SU-DHL-6 (cell line): Measurements from ENCODE around the gene MAPKAPK5.

Experiments used
- H2AFZ ChIP-seq: fragments of 200-600 bp; sonication (generic); 2 replicates; pipeline ENCODE4 v1.6.1; 2014; ENCODE audit warnings: low read depth, mild to moderate bottlenecking, moderate library complexity, mixed read lengths, antibody characterized with exemption, low read length; ENCODE audit not compliant: severe bottlenecking
- H3F3A ChIP-seq: fragments of 200-600 bp; shearing (Covaris generic); 2 replicates; pipeline ENCODE4 v1.6.0; 2016; ENCODE audit warnings: antibody characterized with exemption, mild to moderate bottlenecking; ENCODE audit not compliant: insufficient read depth
- H3K27ac ChIP-seq: fragments of 200-600 bp; sonication (generic); 2 replicates; pipeline ENCODE4 v1.5.1; 2016; ENCODE audit warnings: low read depth, mild to moderate bottlenecking, low read length, moderate library complexity, mixed read lengths
- H3K27me3 ChIP-seq: fragments of 200-600 bp; sonication (generic), shearing (Covaris generic); 2 replicates; pipeline ENCODE4 v1.6.0; 2014; ENCODE audit warnings: mild to moderate bottlenecking, low read length
- H3K36me3 ChIP-seq: fragments of 200-600 bp; sonication (generic); 2 replicates; pipeline ENCODE4 v1.6.1; 2014; ENCODE audit warnings: mild to moderate bottlenecking, low read length, mixed read lengths
- H3K4me2 ChIP-seq: fragments of 300-600, 200-600 bp; shearing (Covaris generic), sonication (generic); 2 replicates; pipeline ENCODE4 v1.6.0; 2014; ENCODE audit warnings: low read length, low read depth, mild to moderate bottlenecking; ENCODE audit not compliant: poor library complexity, severe bottlenecking
- H3K4me3 ChIP-seq: fragments of 200-600 bp; sonication (generic); 2 replicates; pipeline ENCODE4 v1.5.1; 2014; ENCODE audit warnings: antibody characterized with exemption, low read length, mild to moderate bottlenecking, mixed read lengths; ENCODE audit not compliant: insufficient read depth, poor library complexity, severe bottlenecking
- H3K79me2 ChIP-seq: fragments of 200-600 bp; sonication (generic); 2 replicates; pipeline ENCODE4 v1.6.1; 2014; ENCODE audit warnings: mild to moderate bottlenecking, low read length, moderate library complexity; ENCODE audit not compliant: insufficient read depth
- H3K9ac ChIP-seq: fragments of 200-600 bp; sonication (generic); 2 replicates; pipeline ENCODE4 v1.7.0; 2014; ENCODE audit warnings: mild to moderate bottlenecking, low read length
- H3K9me2 ChIP-seq: fragments of 200-600 bp; sonication (generic); replicated peaks from 2 replicates; pipeline ENCODE4 v1.6.1; 2014; ENCODE audit warnings: low read length; ENCODE audit not compliant: insufficient read depth
- H3K9me3 ChIP-seq: fragments of 200-600 bp; sonication (generic); 2 replicates; pipeline ENCODE4 v1.6.1; 2014; ENCODE audit warnings: low read length, mixed read lengths; ENCODE audit not compliant: insufficient read depth
- H4K20me1 ChIP-seq: fragments of 200-600 bp; sonication (generic); 2 replicates; pipeline ENCODE4 v1.6.1; 2014; ENCODE audit warnings: low read depth, mild to moderate bottlenecking, antibody characterized with exemption, low read length, moderate library complexity, mixed read lengths
- CTCF ChIP-seq: fragments of 200-600 bp; sonication (generic); IDR thresholded peaks from one replicate; pipeline ENCODE4 v1.5.1; 2017; ENCODE audit warnings: antibody characterized with exemption, mild to moderate bottlenecking, low read length, moderate library complexity; ENCODE audit not compliant: insufficient read depth, poor library complexity, severe bottlenecking
- EZH2phosphoT487 ChIP-seq: fragments of 200-600 bp; sonication (generic), shearing (Covaris generic); conservative IDR thresholded peaks from 2 replicates; pipeline ENCODE4 v1.6.1; 2018; ENCODE audit warnings: mild to moderate bottlenecking, antibody characterized with exemption, low read length, moderate library complexity, mixed read lengths

Gene MAPKAPK5

GRCh38 chr12:111799758-111800157, 42.3 kb upstream of the MAPKAPK5 start:
- no peak overlapping the region for H2AFZ ChIP-seq
- H3K79me2 ChIP-seq: no peaks in the 10 kb centered on the region
- no peak overlapping the region for H3K4me2 ChIP-seq
- H3K27me3 ChIP-seq: no peaks in the 10 kb centered on the region
- no peaks in the 10 kb centered on the region for H3K9me2 ChIP-seq
- no peaks in the 10 kb centered on the region for H3F3A ChIP-seq
- no peak overlapping the region for H3K27ac ChIP-seq
- H4K20me1 ChIP-seq: no peaks in the 10 kb centered on the region
- no peaks in the 10 kb centered on the region for H3K36me3 ChIP-seq
- no peaks in the 10 kb centered on the region for H3K9me3 ChIP-seq
- TF ChIP-seq EZH2phosphoT487 (no peak), CTCF (no peak)
- H3K9ac ChIP-seq: no peak overlapping the region
- no peak overlapping the region for H3K4me3 ChIP-seq

- no peak overlapping the region for H3K9ac ChIP-seq
- no peaks in the 10 kb centered on the region for H3K36me3 ChIP-seq
- no peak overlapping the region for H2AFZ ChIP-seq
- H3K9me2 ChIP-seq: no peaks in the 10 kb centered on the region
- no peak overlapping the region for H3K4me2 ChIP-seq
- no peaks in the 10 kb centered on the region for H4K20me1 ChIP-seq
- no peak for TF ChIP-seq CTCF
- TF ChIP-seq EZH2phosphoT487: no peak
- H3K79me2 ChIP-seq: no peaks in the 10 kb centered on the region
- H3K27me3 ChIP-seq: no peaks in the 10 kb centered on the region
- H3K9me3 ChIP-seq: no peaks in the 10 kb centered on the region
- no peaks in the 10 kb centered on the region for H3F3A ChIP-seq
- no peak overlapping the region for H3K4me3 ChIP-seq
- no peak overlapping the region for H3K27ac ChIP-seq
These were observed 38.9 kb upstream of the MAPKAPK5 start for GRCh38 chr12:111803038-111803626.

- H3K4me2 ChIP-seq: no peak overlapping the region
- no peaks in the 10 kb centered on the region for H3K36me3 ChIP-seq
- no peak overlapping the region for H3K9ac ChIP-seq
- H3K27ac ChIP-seq: no peak overlapping the region
- H2AFZ ChIP-seq: no peak overlapping the region
- no peak overlapping the region for H3K4me3 ChIP-seq
- H3K79me2 ChIP-seq: no peaks in the 10 kb centered on the region
- TF ChIP-seq CTCF: no peak
- no peak for TF ChIP-seq EZH2phosphoT487
- H3K9me2 ChIP-seq: no peaks in the 10 kb centered on the region
- no peaks in the 10 kb centered on the region for H3K27me3 ChIP-seq
- no peaks in the 10 kb centered on the region for H3F3A ChIP-seq
- no peaks in the 10 kb centered on the region for H3K9me3 ChIP-seq
- H4K20me1 ChIP-seq: no peaks in the 10 kb centered on the region
These were observed 38.2 kb upstream of the MAPKAPK5 start for GRCh38 chr12:111803851-111804250.

- Histone ChIP-seq H3K9me2 (no peaks in the 10 kb centered on the region), H3K9me3 (no peaks in the 10 kb centered on the region), H3K4me3 (no peak overlapping the region), H4K20me1 (no peaks in the 10 kb centered on the region), H3K9ac (no peak overlapping the region), H3K4me2 (no peak overlapping the region), H3K79me2 (no peaks in the 10 kb centered on the region), H3K27ac (no peak overlapping the region), H3K36me3 (no peaks in the 10 kb centered on the region), H3F3A (no peaks in the 10 kb centered on the region), H3K27me3 (no peaks in the 10 kb centered on the region), H2AFZ (no peak overlapping the region)
- TF ChIP-seq CTCF (no peak), EZH2phosphoT487 (no peak)
These were observed 35.7 kb upstream of the MAPKAPK5 start for GRCh38 chr12:111806304-111806703.
